Subcutaneous adipose tissue (tissue), 4 donors: Measurements from ENCODE around the gene PKD2L1. TPM values are rescaled to one million over a fixed set of nuclear protein-coding genes. Genes with fewer than 3 reads are reported as not detected.

Experiments used
- CTCF ChIP-seq: fragments of 450-650 bp; IDR thresholded peaks from one replicate; pipeline ENCODE4 v1.5.1; 2016; ENCODE audit warnings: low read depth, mild to moderate bottlenecking, control low read depth, antibody characterized with exemption, moderate library complexity
- total RNA-seq, 4 donors: library from RNA; depleted of rRNA; stranded (reverse); fragments of >200 nt; gene quantifications; one replicate each; pipeline ENCODE4 v1.1.0, GENCODE V29; 2016

Gene PKD2L1
- total RNA-seq, 4 donors from 2014 or later = 1.2 TPM; not detected in 3

GRCh38 chr10:100349672-100350071 is 19.6 kb upstream of the PKD2L1 start:
- TF ChIP-seq CTCF = no peak

GRCh38 chr10:100349087-100349486 is 19.1 kb upstream of the PKD2L1 start:
- no peak for TF ChIP-seq CTCF

GRCh38 chr10:100348389-100348927 is 18.4 kb upstream of the PKD2L1 start:
- TF ChIP-seq CTCF = no peak

- no peak for TF ChIP-seq CTCF
Measured at GRCh38 chr10:100347568-100348195, 17.7 kb upstream of the PKD2L1 start.

- TF ChIP-seq CTCF = no peak
Measured at GRCh38 chr10:100346765-100347567, 16.9 kb upstream of the PKD2L1 start, which contains the start of gene SCD. SCD (plus strand) TSS chr10:100347233; CDS start chr10:100347505, 272 bp downstream.

GRCh38 chr10:100346351-100346764 is 16.3 kb upstream of the PKD2L1 start:
- no peak for TF ChIP-seq CTCF

GRCh38 chr10:100345570-100346330 is 15.7 kb upstream of the PKD2L1 start:
- TF ChIP-seq CTCF = no peak
